ENCODE data around the gene ELP6.
"Not testable (repeated sequence)": the region's sequence is repeated elsewhere in the genome, so short reads cannot be mapped to it uniquely, and the experiment has no call there.

ELP6 gene

DNA sequence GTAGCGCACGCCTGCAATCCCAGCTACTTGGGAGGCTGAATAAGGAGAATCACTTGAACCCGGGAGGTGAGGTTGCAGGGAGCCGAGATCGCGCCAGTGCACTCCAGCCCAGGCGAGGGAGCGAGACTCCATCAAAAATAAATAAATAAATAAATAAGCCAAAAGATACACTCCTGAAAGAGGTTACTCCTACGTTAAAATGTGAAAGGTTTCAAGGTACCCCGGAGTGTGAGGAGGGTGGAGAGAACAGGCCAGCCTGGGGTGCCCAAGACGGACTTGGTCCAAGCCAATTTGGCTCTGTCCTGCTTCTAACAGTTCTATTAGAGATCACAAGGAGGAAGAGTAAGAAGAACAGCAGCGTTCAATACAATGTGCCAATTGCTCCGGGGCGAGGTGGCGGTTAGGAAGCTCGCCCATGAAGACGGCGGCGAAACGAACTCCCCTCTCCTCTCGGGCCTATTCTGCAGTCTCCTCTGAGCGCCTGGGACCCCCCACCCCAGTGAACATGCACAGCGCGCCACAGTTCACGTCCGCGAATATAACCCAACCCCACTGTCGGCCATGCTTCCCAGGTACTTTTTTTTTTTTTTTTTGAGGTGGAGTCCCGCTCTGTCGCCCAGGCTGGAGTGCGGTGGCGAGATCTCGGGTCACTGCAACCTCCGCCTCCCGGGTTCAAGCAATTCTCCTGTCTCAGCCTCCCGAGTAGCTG, 942 bp downstream of the ELP6 start:
- DNase-seq: no peak

DNA sequence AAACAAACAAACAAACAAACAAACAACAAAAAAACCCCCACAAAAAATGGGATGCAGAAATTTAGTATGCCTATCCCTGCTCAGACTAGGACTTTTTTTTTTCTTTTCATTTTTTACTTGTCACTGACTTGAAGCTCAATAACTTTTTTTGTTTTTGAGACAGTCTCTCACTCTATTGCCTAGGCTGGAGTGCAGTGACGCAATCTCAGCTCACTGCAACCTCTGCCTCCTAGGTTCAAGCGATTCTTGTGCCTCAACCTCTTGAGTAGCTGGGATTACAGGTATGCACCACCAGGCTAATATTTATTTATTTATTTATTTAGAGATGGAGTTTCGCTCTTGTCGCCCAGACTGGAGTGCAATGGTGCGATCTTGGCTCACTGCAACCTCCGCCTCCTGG, 8.2 kb downstream of the ELP6 start:
- not testable (repeated sequence) for DNase-seq

DNA sequence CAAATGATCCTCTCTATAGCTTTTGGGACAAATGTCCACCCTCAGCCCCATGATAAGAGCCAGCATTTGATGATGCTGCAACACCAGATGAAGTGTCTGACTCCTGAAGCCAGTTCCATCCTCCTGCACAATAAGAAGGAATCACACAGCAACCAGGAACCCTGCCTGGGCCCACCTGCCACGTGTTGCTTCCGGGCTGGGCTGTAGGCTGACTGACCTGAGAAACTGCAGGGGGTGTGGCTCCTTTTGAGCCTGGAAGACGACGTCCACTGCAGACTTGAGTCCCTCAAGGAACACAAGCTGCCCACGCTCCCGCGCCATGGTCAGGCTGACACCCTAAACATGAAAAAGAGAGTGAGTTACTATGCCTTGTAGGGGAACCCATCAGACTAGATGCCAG, 9.4 kb downstream of the ELP6 start:
- no peak for DNase-seq

DNA sequence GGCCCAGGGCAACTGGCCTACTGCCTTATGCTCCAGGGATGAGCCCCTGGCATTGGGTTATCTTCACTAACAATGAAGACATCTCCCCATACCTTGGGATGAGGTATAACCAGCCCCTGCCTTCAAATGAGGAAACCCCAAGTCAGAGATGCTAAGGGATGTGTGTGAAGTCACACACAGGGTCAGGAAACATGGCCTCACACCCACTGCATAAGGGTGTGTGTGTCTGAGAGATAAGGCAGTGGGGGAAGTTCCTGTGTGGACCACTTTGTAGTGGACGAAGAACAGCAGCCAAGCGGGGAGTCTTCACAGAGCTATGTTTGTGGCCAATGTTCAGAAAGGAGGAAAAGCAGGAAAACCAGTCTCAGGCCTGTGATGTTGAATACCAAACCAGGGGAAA, 10.5 kb downstream of the ELP6 start:
- no peak for DNase-seq

DNA sequence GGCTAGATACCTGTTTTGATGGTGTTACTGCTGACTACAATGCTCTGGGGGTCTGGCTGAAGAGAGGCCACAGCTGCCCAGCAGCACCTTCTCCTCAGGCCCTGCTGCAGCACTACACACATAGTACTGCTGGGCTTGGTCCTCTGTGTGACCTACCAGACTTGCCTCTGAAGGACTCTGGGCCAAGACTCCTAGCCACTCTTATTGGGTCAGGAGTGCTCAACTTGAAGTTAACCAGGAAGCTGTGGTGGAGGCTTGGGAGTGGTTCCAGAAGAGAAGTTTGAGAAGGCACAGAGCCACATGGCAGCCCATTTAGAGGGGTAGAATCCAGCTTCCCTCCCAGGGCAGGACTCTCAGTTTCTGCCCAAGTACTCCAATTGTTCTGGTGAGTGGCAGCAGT, 16.6 kb downstream of the ELP6 start:
- no peak for DNase-seq

DNA sequence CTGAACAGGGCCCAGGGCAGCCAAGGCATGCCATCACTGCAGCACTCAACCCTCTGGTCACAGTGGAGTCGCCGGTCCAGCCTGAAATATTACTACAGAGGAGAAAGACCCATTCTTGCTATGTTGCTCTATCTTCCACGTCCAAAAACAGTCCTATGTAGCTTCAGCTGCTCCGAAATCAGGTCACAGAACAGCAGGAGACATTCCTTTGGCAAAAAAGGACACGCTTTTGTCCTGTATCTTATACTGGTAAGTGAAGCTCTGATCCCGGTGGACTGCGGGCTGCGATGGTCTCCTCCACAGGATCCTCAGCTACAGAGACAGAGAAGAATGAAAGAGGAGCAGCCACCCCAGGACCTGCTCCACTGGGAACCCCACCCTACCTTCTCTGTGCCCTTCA, 17.6 kb downstream of the ELP6 start:
- DNase-seq: no peak

DNA sequence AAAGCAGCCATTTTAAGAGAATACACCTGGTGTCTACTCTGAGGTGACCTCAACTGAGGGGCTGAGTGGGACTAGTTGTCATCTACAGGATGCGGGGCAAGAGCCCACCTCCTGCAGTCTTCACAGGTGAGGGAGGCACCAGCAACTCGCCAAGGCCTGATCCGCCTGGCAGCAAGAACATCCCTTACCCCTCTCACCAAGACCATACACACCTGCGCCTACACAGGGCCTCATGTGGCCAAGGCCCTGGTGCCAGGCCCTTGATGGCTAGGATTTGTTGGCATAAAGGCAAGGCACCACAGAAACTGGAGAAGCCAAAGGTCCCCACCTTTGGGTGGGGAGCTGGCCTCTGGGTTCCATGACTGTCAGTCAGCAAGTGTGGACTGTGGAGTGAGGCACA, 18.4 kb downstream of the ELP6 start:
- DNase-seq: no peak

DNA sequence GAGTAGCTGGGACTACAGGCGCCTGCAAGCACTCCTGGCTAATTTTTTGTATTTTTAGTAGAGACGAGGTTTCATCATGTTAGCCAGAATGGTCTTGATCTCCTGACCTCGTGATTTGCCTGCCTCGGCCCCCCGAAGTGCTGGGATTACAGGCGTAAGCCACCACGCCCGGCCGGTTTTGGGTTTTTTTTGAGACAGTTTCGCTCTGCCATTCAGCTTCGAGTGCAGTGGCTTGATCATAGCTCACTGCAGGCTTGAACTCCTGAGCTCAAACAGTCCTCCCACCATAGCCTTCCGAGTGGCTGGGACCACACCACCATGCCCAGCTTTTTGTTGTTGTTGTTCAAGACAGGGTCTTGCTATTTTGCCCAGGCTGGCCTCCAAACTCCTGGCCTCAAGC, 21.7 kb downstream of the ELP6 start:
- no peak for DNase-seq

DNA sequence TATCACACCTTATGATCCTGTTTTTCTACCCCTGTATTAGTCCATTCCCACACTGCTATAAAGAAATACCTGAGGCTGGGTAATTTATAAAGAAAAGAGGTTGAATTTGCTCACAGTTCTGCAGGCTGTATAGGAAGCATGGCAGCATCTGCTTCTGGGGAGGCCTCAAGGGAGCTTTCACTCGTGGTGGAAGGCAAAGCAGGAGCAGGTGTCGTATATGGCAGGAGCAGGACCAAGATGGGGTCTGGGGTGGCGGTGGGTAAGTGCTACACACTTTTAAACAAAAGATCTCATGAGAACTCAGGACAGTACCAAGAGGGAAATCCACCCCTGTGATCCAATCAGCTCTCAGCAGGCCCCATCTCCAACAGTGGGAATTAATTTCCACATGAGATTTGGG, 22.3 kb downstream of the ELP6 start:
- no peak for DNase-seq

DNA sequence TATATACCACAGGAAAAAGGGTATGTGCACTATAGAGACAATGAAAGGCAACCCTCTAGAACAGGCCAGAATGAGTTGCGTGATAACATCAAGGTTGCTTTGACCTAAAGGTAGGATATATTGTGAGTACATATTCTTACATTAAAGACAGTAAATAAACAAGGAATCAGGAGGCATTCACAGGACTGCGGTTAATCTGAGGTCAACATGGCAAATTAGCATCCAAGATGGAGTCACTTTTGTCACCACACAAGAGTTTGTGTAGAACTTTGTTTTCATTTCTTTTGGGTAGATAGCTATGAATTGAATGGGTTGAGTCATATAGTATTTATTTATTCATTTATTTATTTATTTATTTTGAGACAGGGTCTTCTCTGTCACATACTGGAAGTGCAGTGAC, 26.2 kb downstream of the ELP6 start:
- DNase-seq: no peak

DNA sequence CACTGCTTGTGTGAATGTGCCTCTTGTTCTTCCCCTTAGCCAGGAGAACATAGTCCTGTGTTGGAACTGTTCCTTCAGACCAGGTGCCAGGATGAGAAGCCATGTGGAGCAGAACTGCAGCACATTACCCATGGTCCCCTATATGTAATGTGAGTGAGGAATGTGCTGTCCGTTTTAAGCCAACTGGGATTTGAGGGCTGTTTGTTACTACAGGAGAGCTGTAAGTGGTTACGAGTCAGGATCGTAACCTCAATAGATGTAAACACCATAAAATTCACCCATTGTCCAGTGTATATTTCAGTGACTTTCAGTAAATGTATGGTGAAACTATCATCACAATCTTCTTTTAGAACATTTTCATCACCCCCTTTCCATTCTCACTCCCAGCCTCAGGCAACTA, 27.7 kb downstream of the ELP6 start:
- DNase-seq: no peak

DNA sequence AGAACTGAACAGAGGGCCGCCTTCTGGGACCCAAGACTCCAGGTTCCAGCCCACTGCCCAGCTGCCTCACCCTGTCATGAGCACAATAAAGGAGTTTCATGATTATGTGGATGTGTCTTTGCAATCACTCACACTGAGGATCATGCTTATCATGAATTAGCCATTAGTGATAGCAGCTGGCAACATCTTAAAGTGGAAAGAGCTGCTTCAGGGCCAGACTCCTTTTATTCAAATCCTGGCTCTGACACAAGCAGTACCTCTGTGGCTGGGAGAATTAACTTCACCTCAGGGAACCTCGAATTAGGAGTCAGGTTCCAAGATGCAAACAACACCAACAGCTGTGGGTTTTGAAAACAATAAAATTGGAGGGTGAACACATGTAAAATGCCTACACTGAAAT, 31.1 kb downstream of the ELP6 start:
- no peak for DNase-seq

DNA sequence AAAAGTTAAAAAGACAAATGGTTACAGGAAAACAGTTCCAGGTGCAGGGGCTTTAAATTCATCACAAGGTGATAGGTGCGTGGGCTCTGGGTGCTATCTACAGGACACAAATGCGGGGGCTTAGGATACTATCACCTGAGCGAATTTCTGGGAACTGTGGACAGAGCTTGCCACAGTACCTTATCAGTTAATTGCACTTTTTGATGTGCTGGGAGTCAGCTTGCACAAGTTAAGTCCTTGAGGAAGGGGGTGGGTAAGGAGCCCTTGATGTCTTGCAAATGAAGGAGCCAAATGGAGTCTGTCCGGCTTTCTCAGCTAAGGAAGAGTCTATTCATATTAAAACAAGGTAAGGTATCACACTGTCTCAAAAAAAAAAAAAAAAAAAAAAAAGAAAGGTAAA, 31.7 kb downstream of the ELP6 start:
- not testable (repeated sequence) for DNase-seq

DNA sequence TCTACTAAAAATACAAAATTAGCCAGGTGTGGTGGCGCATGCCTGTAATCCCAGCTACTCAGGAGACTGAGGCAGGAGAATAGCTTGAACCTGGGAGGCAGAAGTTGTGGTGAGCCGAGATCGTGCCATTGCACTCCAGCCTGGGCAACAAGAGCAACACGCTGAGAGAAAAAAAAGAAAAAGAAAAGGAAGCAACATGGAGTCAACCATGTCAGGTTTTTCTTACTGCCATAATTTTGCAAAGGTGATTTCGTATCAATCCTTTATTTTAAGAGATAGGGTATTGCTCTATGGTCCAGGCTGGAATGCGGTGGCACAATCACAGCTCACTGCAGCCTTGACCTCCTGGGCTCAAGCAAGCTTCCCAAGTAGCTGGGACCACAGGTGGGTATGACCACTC, 33.2 kb downstream of the ELP6 start:
- DNase-seq: not testable (repeated sequence)

DNA sequence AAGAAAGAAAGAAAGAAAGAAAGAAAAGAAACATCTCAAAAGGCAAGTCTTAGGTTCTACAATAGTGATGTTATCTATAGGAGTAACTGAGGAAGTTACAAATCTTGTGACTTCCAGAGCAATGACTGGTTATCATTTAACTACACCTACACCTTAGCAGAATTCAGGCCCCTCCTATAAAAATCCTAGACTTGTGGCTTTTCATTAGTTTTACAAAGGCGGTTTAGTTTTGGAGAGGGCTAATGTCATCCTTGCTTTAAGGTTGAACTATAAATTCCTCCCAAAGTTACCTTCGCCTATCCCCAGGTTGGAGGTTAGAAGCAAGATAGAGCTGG, 33.7 kb downstream of the ELP6 start:
- DNase-seq: no peak

DNA sequence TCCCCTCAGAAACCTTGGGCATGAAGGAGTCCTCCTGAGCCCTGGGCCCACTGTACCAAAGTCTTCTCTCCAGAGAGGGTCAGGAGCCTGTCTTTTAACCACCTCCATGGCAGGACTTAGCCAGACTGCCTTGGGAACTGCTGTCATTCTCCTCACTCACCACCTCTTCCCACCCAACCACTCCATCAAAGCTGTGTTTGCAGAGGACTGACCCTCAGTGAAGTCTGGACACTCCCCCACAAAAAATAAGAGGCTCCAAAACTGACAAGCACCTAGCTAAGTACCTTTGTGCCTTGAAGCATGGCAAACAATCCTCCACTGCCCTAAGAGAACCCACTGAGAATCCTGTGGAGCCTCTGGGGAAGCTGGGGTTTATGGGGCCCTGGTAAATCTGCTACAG, 35.5 kb downstream of the ELP6 start:
- no peak for DNase-seq

DNA sequence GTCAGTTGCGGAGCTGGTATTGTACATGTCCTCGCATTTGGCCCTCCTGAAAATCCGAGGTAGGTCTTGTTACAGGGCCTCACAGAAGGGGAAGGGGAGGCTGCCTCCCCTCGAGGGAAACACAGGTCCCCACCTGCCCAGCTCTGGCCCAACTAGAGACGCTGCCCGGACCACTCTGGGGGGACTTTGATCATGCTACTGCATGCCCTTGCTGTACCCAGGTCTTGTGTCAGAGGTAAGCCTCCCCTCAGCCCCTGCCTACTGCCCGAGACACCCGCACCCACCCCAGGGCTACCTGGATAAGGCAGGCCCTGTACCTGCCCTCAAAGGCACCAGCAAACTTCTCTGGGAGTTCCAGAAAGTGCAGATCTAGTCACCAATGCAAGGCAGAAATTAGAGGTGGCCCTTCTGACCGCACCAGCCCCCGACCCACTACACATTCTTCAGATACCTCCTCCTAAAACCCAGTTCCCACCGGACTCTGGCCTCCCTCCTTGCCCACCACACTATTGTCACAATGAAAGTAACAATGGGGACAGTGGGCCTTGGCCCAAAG, 36.8 kb downstream of the ELP6 start:
- no peak for DNase-seq

DNA sequence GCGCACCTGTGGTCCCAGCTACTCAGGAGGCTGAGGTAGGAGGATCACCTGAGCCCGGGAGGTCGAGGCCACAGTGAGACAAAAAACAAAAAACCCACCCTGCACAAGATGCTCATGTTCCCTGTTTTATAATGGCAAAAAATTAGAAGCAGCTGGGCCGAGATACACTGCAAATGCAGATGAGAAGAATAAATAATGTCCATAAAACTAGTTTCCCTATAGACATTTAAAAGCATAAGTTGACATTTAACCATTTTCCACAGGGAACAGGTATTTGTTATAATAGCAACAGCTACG, 37.2 kb downstream of the ELP6 start:
- DNase-seq: no peak

DNA sequence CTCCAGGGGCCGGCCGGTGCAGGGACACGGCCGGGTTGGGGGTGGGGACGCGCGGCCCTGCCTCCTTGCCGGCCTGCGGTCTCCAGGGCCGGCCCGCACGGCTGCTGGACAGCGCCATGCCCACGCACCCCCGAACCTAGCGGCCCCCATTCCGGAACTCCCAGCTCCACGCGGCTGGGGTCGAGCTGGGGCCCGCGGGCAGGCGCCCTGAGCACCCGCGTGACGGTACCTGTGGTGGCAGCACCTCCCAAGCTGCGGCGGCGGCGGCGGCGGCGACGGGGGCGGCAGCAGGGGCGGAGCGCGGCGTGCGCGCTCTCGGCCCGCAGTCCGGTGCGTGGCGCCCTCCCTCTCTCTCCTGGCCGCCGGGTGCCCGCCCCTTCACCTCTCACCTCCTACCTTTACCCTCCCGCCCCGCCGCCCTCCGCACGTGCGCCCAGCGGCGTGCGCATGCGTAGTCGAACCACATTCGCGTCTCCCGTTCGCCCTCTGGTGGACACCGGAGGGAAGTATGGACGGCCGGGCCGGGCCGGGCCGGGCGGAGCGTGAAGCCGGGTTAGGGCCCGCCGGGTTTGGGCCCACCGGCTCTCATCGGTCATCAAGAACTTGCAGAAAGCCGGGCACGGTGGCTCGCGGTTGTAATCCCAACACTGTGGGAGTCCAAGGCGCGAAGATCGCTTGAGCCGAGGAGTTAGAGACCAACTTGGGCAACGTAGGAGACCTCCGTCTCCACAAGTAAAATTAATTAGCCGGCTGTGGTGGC, 37.8 kb downstream of the ELP6 start, which contains the start of gene SCAP:
SCAP (minus strand) TSS at position 372 of the 760 bp plus-strand sequence. CDS start 32,948 bp downstream, outside the sequence.
- DNase-seq: peak; percentile 4

DNA sequence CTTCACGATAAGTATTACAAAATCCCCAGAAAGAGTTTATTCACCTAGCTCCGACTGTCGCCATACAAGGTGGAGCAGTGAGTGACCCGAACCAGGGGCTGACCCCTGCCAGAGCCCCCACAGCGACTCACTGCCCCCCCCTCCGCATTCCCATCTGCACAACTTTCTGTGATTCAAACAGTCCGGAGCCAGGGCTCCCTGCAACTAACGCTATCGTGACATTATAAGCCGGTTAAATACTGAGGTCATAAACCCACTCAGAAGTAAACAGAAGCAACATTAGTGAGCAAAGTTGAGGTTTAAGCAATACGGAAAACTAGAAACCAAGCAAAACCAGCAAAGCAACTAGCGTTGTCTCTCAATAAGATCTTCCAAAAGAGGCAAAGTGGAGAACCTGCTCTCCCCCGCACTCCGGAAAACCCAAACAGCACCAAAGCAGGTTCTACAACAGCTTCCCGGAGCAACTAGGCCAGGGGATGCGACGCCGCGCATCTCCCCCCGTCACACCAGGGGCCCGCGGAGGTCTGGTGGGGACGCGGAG, 38.4 kb downstream of the ELP6 start:
- DNase-seq: no peak

DNA sequence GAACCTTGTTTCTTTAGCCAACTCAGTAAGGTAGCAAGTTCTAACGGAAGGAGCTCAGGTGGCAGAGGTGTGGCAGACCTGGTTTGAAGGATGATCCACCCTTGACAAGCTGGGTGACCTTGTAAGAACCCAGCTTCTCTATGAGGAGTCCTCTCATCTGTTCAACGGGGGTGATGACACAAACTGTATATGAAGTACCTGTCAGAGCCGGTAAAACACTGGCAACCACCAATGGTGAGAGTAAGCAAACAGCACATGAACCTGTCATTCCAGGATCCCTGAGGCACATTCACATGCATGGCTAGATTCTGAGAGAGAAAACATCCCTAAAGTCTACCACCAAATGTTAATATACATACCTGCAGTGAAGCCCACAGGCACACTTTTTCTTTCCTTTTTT, 40.1 kb downstream of the ELP6 start:
- no peak for DNase-seq

DNA sequence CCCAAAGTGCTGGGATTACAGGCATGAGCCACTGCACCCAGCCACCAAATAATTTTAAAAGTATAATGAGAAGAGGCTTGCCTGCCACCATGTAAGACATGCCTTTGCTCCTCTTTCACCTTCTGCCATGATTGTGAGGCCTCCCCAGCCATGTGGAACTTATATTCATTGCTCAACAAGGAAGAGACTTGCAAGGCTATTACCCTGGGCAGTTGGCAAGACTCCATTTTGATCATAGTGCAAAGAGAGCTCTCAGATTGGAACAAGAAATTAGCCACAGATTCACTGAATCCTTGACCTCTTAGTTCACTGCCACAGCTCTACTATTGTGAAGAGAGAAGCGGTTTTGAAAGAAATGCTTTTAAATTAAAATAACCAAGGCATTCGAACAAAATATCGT, 43.9 kb downstream of the ELP6 start:
- DNase-seq: no peak

DNA sequence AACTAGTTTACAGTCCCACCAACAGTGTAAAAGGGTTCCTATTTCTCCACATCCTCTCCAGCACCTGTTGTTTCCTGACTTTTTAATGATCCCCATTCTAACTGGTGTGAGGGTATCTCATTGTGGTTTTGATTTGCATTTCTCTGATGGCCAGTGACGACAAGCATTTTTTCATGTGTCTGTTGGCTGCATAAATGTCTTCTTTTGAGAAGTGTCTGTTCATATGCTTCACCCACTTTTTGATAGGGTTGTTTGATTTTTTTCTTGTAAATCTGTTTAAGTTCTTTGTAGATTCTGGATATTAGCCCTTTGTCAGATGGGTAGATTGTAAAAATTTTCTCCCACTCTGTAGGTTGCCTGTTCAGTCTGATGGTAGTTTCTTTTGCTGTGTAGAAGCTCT, 45.2 kb downstream of the ELP6 start:
- DNase-seq: not testable (repeated sequence)

DNA sequence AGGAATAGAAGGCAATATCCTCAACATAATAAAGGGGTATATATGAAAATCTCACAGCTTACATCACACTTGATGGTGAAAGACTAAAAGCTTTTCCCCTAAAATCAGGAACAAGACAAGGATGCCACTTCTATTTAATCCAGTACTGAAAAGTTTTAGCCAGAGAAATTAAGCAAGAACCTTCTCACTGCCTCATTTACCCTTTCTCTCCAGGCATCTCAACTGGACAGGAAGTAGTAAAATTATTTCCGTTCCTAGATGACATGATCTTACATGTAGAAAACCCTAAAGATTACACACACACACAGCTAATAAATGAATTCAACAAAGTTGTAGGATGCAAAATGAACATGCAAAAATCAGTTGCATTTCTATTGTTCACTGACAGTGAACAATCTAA, 48.9 kb downstream of the ELP6 start:
- DNase-seq: no peak

Data from NCI-H1436 treated with DMSO at 0.1 percent for 48 hours (cell line).